ENCODE results near the gene KIF18A.
"Not testable (repeated sequence)": the region's sequence is repeated elsewhere in the genome, so short reads cannot be mapped to it uniquely, and the experiment has no call there.

KIF18A gene

DNA sequence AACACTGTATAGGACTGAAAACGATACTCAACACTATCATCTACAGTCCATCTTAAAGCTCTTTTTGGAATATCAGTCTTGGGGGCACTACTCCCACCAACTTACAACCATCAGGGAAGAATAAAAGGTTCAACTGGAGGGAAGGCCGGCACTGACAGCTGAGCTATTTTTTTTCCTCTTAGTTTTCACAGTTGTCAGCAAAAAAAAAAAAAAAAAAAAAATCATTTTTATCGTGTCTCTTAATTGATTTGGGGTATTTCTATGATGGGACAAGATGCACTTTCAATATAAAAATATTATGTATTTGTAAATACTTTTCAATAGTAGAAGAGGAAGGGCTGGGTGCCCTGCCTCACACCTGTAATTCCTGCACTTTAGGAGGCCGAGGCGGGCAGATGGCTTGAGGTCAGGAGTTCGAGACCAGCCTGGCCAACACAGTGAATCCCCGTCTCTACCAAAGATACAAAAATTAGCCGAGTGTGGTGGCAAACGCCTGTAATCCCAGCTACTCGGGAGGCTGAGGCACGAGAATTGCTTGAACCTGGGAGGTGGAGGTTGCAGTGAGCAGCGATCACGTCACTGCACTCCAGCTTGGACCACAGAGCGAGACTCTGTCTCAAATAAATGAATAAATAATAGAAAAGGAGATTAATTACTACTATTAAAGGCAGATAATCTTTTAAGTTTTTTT, 1.5 kb downstream of the KIF18A start:
- peak in 1 of 3 experiments; percentile 29 for DNase-seq

DNA sequence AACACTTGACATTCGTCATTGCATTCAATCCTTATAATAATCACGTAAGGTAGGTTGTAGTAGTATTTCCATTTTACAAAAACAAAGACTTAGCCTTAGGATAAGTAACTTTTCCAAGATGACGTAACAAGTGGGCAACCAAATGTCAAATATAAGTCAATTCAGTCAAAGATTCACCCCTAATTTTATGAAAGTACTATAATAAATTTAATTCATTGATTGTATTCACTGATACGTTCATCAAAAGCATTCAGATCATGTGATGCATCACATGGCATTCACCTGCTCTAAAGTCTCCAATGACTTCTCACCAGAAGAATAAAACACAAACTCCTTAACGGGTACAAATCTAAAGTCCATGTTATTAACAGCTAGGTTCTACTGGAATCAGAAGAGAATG, 2.1 kb downstream of the KIF18A start:
- no peak for DNase-seq

DNA sequence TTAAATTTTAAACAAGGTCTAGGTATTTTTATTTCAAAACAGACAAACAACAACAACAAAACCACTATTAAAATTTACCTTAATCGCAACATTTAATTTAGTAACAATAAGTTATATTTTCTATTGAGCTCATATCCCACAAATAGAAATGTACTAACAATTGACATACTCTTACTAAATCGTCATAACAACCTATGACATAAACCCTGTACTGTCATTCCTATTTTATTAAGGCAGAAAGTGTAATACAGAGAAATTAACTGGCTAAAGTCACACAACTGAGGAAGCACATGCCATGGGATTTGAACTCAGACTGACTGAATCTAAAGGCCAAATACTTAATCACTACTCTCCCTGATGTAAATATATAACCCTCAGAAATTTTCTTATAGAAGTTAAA, 3.0 kb downstream of the KIF18A start:
- DNase-seq: no peak

DNA sequence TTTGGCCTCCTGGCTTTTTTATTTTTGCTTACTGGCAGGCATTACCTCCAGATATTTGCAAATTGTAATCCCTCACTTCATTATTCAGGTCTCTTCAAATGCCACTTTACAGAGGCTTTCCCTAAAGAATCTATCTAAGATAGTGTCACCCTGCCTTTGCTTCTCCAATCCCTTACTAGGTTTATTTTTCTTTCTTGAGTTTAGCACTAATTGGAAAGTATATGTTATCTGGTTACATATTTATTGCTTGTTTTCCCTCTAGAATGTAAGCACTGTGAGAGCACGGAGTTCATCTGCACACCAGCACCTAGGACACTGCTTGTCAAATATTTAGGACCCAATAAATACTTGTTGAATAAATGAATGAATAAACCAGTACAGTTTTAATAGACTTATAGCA, 3.5 kb downstream of the KIF18A start:
- DNase-seq: no peak

DNA sequence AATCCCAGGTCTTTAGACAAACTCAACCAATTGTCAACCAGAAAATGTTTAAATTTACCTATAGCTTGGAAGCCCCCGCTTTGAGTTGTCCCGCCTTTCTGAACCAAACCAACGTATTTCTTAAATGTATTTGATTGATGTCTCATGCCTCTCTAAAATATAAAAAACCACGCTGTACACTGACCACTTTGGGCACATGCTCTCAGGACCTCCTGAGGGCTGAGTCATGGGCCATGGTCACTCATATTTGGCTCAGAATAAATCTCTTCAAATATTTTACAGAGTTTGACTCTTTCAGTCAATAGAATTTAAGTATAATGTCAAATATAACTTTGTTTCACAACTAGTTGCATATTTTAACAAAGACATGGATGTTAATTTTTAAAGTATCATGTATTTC, 5.7 kb downstream of the KIF18A start:
- DNase-seq: not testable (repeated sequence)

DNA sequence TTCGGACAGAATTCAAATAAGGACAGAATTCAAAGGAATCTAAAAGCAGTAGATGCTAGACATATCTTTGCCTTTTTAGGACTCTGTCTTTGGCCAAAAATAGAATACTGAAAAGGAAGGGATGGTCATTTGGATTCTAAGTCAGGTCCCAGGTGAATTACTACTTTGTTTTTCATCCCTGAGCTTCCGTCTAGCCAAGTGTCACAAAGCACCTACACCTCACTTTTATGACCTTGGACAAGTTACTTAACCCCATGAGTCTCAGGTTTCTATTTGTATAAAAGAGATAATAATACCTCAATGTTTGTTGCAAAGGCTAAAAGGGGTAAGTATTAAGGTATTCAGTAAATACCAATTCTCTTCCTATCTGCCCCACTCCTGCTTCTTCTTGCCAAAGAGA, 7.3 kb downstream of the KIF18A start:
- DNase-seq: no peak

DNA sequence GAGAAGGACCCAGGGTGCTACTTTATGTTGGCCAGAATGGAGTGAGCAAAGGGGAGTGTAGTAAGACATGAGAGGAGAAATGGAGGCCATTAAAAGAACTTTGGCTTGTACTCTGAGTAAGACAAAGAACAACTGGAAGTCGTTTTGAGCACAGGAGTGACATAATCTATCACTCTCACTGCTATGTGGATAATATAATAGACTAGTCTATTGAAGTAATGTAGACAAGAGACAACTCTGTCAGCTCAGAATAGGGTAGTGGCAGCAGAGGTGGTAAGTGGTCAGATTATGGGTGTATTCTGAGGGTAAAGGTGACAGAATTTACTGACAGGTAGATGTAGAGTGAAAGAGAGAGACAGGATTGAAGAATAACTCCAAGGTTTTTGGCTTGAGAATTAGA, 8.2 kb downstream of the KIF18A start:
- DNase-seq: no peak

DNA sequence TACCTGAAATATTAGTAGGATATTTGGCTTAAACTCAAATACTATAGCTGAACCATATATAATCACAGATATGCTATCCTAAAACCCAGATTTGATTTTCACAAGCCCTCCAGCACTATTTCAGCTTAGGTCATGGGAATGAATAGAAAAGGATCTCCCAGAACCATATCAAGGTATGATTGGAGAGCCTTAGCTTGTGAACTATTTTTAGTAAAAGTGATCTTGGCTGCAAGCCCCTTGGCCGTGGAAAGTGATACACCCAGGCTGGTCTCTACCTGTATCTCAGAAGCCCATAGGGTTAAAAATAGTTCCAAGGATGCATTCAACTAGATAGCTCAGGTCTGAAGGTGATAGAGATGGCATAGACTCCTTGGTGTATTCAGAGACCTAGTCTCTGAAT, 9.7 kb downstream of the KIF18A start:
- DNase-seq: no peak

DNA sequence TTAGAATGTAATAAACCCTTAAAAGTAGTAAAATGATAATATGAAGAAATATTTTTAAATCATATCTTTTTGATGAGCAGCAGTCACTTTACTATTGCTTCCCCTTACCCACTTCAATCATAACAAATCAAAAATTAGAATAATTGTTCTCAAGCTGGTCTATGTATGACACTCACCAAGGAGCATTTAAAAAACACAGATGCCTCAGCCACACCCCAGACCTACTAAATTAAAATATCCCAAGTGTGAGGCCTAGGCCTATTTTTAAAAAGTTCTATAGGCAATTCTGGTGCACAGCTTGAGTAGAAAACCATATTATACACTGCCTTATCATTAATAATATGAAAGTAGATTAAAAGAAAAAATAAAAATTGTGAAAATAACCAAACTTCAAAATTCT, 15.2 kb downstream of the KIF18A start:
- DNase-seq: no peak

DNA sequence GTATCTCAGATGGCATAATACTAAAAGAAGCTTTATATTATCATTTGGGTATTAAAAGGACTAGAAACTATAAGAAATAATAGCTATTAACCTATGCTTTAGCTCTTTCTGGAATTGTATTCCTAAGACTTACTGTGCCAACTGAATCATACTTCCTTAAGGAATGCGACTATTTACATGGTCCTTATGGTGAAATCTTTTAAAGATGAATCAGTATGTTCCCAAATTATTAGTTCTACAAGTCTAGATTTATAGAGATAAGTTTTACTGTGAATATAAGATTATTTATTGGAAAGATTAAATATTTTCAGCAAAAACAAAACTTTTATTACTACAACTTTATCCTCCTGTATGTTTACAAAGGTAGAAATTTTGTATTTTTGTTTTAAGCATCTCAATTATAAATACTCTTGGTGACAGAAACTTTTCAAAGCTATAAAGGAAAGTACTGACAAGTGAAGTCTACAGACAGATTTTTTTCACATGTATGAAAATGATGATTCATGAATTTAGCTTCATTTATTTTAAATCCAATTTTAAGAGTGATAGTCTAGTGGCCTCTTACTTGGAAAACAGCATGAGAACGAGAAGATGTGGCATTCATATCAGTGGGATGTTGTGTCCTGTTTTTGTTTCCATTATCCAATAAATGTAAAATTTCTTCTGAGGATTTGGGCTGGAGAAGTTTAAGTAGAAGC, 17.8 kb downstream of the KIF18A start:
- no peak for DNase-seq

DNA sequence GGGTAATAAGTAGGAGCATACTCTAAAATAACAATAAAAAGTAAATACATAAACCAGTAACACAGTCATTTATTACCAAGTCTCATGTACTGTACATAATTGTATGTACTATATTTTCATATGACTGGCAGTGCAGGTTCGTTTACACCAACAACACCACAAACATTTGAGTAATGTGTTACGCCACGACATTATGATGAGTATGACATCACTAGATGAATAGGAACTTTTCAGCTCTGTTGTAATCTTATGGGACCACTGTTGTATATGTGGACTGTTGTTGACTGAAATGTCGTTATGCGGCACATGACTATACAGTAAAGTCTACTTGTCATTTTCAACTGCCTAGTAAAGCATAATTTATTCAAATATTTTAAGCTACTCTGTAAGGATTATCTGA, 18.6 kb downstream of the KIF18A start:
- DNase-seq: no peak

DNA sequence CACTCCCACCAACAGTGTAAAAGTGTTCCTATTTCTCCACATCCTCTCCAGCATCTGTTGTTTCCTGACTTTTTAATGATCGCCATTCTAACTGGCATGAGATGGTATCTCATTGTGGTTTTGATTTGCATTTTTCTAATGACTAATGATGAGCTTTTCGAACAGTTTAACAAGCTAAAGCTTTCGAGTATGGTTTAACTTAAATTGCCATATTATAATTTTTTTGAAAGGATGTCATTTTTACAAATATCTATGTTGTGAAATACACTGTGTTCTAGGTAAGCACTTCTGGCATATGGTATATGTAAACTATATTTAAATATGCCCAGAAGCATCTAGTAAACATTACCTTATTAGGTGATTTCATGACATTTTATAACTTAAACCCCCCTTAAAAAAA, 20.3 kb downstream of the KIF18A start:
- DNase-seq: not testable (repeated sequence)

DNA sequence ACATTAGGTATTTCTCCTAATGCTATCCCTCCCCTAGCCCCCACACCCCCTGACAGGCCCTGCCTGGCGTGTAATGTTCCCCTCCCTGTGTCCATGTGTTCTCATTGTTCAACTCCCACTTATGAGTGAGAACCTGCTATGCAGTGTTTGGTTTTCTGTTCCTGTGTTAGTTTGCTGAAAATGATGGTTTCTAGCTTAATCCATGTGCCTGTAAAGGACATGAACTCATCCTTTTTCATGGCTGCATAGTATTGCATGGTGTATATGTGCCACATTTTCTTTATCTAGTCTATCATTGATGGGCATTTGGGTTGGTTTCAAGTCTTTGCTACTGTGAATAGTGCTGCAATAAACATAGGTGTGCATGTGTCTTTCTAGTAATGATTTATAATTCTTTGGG, 20.8 kb downstream of the KIF18A start:
- not testable (repeated sequence) for DNase-seq

DNA sequence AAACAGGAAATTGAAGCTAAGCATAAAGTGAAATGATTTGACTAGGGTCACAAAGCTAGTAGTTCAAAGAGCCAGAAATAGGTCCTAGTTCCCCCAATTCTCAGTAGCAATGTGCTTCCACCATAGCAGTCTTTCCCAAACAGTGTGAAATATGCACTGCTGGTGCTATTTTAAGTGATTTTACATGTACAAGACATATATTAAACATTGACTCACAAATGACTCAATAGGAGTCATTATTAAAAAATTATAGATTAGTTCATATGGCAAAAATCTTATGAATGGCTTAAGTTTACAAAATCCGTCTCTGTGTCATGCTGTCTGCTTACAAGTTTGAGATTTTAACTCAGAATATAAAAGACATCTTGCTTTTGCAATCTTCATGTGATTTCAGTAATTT, 21.4 kb downstream of the KIF18A start:
- no peak for DNase-seq

DNA sequence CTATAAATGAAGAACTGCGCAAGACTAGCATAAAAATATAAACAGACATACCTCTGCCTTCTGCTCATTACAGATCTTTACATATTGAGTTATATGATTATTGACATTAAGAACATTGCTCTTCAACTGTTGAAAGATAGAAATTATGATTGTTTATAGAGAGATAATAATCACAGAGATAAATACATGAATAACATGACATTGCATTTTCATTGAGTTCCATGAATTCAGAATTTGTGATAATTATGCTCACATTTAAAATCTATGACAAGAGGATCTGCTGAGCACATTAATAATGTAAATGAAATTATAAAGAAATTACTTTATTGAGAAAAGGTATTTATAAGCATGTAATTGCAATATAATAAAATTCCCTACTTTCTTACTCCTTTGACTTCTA, 24.8 kb downstream of the KIF18A start:
- no peak for DNase-seq

DNA sequence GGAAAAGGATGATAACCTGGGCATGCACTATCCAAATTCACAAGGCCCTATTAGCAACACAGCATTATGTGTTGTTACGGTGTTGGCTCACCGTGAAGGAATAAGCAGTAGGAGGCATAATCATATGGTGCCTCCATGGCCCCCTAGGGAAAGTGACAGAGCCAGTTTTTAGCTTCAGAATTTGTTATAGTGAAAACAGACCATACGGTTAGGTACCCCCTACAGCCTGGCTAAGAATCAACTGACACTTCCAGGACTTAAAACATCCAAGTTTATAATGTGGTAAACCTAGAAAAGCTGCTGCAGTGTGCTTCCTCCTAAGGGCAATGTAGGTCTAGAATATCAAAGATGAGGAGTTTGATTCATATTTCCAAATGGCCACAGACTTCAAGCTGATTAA, 30.4 kb downstream of the KIF18A start:
- DNase-seq: peak in 2 of 3 experiments; percentile 4 to 33

DNA sequence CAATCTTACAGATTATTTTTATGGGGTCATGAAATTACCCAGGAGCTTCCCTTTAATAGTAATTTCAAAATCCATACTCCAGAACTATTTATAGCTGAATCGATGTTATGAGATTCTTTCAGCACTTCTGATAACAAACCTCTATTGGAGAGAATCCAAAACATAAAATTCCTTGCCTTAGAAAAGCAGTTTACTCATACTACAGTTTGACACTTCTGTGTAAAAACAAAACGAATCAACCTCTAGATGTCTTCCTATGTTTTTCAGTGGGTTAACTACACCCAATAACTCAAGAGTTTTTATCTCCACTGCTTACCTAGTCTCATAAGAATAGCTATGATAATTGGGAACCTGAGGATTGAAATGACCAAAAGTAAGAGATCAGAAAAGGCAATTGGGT, 35.6 kb downstream of the KIF18A start:
- DNase-seq: no peak

DNA sequence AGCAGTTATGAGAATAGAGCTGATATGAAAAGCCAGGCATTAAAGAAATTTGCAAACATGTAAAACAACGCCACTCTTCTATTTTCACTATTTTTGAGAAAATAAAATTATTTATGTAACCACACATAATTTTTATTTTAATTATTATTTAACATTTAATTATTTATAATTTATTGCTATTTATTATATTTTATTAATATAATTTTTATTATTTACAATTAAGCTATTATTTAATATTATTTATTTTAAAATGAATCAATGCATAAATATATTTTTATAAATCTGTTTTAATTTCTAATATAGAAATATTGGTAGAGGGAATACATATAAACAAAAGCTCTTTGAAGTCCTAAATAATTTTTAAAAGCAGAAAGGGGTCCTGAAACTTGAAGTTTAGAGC, 36.7 kb downstream of the KIF18A start:
- no peak for DNase-seq

DNA sequence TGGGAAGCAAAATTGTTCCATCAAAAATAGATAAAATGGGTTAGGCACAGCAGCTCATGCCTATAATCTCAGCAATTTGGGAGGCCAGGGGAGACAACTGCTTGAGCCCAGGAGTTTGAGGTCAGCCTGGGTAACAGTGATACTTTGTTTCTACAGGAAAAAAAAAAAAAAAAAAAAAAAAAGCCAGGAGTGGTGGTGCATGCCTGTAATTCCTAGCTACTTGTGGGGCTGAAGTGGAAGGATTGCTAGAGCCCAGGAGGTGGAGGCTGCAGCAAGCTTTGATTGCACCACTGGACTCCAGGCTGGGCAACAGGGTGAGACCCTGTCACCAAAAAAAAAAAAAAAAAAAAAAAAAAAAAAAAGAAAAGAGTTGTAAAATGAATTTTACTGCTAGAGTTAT, 49.6 kb downstream of the KIF18A start:
- DNase-seq: no peak

DNA sequence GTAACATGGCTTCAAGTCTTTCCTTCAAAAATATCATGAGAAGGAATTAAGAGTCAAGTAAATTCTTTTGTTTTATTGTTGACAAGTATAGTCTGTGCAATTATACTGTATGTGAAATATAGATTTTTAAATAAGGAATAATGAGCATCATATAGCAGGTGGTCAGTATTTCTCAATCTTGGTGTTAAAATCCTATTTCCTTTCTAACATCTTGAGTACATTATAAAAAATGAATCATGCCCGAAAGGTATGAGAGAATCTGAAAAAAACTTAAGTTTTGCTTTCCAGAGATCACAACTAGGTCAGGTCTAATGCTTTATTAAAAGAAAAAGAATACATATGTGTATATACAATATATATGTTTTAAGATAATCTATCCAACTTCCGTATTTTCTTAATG, 53.1 kb downstream of the KIF18A start:
- DNase-seq: no peak

DNA sequence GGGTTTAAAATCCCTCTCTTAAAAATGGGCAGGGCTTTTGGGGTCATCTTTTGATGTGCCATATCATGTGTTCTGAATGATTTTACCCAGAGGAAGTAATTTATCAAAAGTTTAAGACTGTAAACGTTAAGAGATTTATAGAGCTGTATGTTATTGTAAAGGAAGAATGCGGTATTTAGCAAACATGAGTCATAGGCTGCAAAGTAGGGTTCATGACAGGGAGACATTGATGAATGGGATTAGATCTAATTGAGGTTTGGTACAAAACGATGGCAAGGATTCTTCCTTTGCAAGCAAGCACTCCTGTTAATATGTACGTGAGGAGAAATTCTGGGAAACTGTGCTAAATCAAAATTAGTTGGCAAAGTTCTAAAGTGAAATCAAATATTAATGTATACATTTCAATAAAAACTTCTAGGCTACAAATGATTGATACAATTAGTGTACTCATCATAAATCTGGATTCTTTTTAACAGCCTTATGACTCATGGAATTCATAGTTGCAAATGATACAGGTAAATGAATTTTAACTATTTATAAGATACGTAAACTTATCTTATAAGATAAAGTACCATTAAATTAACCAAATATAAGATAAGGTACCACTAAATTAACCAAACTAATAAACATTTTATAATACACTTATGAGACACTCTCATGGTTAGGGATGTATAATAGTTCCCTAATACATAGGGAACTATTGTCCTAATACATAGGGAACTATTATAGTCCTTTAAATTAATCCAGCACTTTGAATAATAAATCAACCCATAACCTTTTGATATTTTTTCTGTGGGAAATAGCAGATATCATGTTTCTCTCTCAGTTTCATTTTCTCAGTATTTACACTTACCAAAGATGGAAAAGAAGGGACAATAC, 58.4 kb downstream of the KIF18A start:
- peak in 2 of 3 experiments; percentile 23 to 66 for DNase-seq

DNA sequence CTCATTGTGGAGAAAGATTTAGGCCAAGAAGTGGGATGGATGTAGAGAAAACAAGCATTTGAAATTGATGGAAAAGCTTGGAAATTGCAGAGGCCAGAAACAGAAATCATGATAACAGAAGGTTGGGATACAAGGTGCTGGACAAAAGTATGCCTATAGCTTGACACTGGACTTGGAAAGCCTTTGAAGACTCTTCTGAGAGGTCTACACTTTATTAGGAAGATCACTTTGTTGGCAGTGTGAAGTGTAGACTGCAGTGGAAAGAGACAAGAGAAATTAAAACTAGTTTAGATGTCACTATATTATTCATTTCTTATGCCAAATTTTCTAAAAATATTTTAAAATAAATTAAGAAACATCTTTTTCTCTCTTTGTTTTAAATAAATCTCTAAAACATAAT, 59.1 kb downstream of the KIF18A start:
- DNase-seq: peak in 1 of 3 experiments; percentile 17

DNA sequence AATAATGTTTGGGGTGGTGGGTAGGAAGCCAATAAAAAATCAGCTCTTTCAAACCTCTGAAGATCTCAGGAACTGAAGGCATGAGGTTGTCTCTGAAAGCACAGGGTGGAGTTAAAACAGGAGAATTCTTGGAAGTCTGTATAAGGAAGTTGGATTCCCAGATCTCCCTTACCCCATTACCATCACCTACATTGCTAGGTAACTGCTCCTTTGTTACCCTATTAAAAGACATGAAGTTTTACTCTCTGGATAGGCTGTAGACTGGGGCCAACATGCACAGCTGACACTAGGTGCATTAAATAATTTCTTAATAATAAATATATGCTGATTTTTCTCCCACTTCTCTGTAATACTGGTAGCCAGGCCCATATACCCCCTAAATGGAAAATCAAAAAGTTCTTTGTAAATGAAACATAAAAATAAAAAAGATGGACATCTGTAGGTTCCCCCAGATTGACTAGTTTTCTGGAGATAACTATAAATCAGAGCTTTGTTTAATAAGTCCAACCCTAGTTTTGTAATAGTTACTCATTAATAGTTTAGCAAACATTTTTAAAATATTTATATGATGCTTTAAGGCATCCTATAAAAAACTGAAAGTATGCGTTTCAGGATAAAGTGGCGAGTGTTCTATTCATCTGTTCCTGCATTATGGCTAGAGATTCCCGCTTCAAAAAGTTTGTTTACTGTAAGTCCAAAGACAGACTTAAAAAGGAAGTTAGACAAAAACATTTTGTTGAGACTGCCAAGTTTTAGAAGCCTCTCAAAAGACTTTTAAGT, 63.8 kb downstream of the KIF18A start:
- no peak for DNase-seq

Measured in NCI-H1417 (cell line).